Activated CD8-positive, alpha-beta memory T cell treated with anti-CD3 and anti-CD28 coated beads, Interleukin-2, amount 10 ng/mL, durations not matched to agents 7 days and 5 days (primary cell): ENCODE results near the gene HIVEP2. TPM values are rescaled to one million over a fixed set of nuclear protein-coding genes. Genes with fewer than 3 reads are reported as not detected.

Experiments
- ATAC-seq: fragments of 150-1000 bp; cut with Tn5 transposase; one replicate; pipeline ENCODE4 v1.10.0; 2021; ENCODE audit warnings: moderate library complexity
- CTCF ChIA-PET: fragments of 350-600 bp; sonication (Branson Sonifier 250); formaldehyde crosslinking; loops from one replicate; lab custom pipeline; 2021; ENCODE audit warnings: antibody characterized with exemption; lab: Charles Lee
- DNase-seq: peaks from one replicate; pipeline ENCODE4 v3.0.0-alpha.2; 2020
- H3K27ac Mint-ChIP-seq: one replicate; pipeline ENCODE4 v1.8.0; 2021; ENCODE audit warnings: mild to moderate bottlenecking, mixed read lengths
- H3K27me3 Mint-ChIP-seq: one replicate; pipeline ENCODE4 v1.8.0; 2021; ENCODE audit warnings: mixed read lengths
- H3K36me3 Mint-ChIP-seq: one replicate; pipeline ENCODE4 v1.8.0; 2021; ENCODE audit warnings: mild to moderate bottlenecking, mixed read lengths
- H3K4me1 Mint-ChIP-seq: one replicate; pipeline ENCODE4 v1.8.0; 2021; ENCODE audit warnings: mixed read lengths
- H3K4me3 Mint-ChIP-seq: one replicate; pipeline ENCODE4 v1.8.0; 2021; ENCODE audit warnings: mild to moderate bottlenecking, moderate library complexity, mixed read lengths
- H3K9me3 Mint-ChIP-seq: one replicate; pipeline ENCODE4 v1.8.0; 2022; ENCODE audit warnings: low read depth, mixed read lengths
- total RNA-seq, 2 experiments: library from RNA; stranded (reverse); gene quantifications; one replicate each; pipeline ENCODE4 v1.2.3, GENCODE V29; 2021

The HIVEP2 gene
- total RNA-seq, 2 experiments from 2014 or later, result 24.1 to 28.8 TPM

DNA sequence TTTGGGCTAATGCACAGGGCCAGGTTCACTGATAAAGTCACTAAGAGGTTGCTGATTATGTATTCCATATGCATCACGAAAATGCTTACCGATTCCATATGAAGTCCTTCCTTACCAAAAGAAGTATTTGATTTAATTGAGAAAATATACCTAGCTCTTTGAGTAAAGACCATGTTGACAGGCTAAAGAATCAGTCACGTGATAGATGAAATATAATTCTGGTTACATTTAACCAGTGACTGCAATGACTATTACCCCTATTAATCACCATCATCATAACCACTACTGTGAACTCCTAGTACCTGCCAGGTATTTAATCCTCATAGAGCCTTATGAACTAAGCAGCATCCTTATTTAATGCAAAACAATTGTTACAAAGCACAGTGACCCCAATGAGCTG is 110.1 kb downstream of the HIVEP2 start:
- no peak overlapping the region for H3K27ac Mint-ChIP-seq
- ATAC-seq (no peak), DNase-seq (no peak)
- CTCF ChIA-PET, result interaction anchor here (1.4 kb wide), 1 partner anchor 12 kb away, joined by 3 read pairs; no protein-coding TSS in a partner anchor
- no peaks in the 10 kb centered on the region for H3K27me3 Mint-ChIP-seq
- no peak overlapping the region for H3K4me3 Mint-ChIP-seq
- peaks cover 49% of the 10 kb centered on the region for H3K4me1 Mint-ChIP-seq
- no peaks in the 10 kb centered on the region for H3K9me3 Mint-ChIP-seq
- H3K36me3 Mint-ChIP-seq, result peaks cover 27% of the 10 kb centered on the region

DNA sequence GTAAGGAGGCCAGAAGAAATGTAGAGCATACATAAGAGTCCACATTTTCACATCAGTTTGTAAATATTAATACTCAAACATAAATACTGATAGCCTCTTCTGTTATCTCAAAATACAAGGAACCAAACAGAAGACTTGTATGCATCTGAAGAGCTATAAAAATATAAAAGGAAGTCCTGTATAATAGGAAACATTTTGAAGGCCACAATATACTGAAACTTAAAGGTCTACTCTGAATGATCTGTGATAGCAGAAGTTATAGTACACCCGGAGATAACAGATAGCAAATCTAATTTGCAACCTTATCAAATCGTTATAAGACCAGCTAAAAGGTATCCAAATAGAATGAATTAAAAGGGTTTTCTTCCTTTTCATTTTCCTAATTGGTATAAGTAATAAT is 111.2 kb downstream of the HIVEP2 start:
- Mint-ChIP-seq H3K4me1 (peaks cover 39% of the 10 kb centered on the region), H3K27ac (no peak overlapping the region), H3K36me3 (peaks cover 32% of the 10 kb centered on the region), H3K27me3 (no peaks in the 10 kb centered on the region), H3K9me3 (no peaks in the 10 kb centered on the region), H3K4me3 (no peak overlapping the region)
- no peak for DNase-seq
- CTCF ChIA-PET, result interaction anchor here (1.4 kb wide), 1 partner anchor 11 kb away, joined by 3 read pairs; no protein-coding TSS in a partner anchor
- ATAC-seq, result no peak

DNA sequence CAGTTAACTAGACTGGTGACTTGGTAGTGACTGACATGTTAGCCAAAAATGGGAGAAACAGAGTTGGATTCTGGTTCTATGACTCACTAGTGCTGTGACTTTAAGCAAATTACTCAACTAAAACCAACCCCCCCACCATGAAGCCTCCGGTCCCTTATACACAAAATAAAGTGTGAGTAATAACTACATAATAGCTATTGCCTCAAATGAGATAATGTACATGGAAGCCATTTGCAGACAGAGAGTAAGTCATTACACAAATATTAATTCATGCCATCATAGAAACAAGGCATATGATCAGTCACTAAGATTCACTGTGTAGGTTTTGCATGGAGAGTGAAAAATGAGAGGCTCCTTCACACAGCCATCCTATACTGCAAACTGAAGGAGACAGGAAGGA is 111.9 kb downstream of the HIVEP2 start:
- Mint-ChIP-seq H3K36me3 (peaks cover 33% of the 10 kb centered on the region), H3K27ac (no peak overlapping the region), H3K27me3 (no peaks in the 10 kb centered on the region), H3K9me3 (no peaks in the 10 kb centered on the region), H3K4me3 (no peak overlapping the region), H3K4me1 (peaks cover 32% of the 10 kb centered on the region)
- CTCF ChIA-PET, result no interaction called here
- ATAC-seq, result peak; percentile 47
- no peak for DNase-seq

DNA sequence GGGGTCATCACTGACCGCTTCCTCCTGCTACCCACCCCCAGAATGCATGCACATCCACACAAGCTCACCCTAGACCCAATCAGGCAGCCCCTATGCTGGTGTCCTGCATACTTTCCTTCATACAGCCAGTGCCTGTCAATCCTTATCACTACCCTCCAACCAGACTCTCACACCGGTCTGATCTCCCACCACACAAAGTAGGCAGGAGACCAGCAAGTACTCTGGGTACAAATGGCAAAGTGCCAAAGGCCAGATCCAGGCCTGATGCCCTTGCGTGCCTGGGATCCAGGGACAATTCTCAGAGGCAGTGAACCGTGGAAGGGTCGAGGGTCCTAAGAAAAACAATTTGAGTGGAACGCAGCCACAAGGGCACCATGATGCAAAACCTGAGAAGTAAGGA is 114.2 kb downstream of the HIVEP2 start:
- peaks cover 32% of the 10 kb centered on the region for H3K36me3 Mint-ChIP-seq
- DNase-seq (no peak), ATAC-seq (no peak)
- H3K27me3 Mint-ChIP-seq, result no peaks in the 10 kb centered on the region
- H3K27ac Mint-ChIP-seq, result no peak overlapping the region
- H3K9me3 Mint-ChIP-seq, result no peaks in the 10 kb centered on the region
- CTCF ChIA-PET, result no interaction called here
- H3K4me1 Mint-ChIP-seq, result peaks cover 23% of the 10 kb centered on the region
- no peak overlapping the region for H3K4me3 Mint-ChIP-seq

DNA sequence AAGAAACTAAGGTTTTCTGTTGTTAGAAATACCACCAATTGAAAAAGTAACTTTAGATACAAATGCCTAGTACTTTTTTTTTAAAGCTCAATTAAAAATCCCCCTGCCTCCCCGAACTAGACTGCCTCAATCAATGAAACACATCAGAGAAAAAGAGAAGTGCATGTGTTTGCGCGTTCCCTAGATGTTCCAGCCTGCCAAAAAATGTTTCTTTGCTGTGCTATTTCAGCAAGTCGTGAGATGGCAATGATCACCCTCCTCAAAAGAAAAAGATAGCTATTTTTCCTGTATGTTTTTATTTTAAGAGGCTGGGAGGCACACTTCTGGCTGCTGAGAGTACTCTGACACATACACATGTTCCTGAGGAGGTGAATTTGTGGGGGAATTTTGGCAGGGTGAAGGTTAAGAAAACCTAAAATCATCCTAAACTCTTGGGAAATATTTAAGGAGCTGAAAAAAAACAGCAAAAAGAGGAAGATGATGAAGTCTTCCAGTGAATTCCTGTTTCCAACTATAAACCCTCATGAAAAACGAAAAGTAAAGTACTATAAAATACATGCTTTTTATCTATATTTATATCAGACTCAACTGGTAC is 114.8 kb downstream of the HIVEP2 start:
- Mint-ChIP-seq H3K27ac (peak overlapping the region; percentile 52), H3K27me3 (no peaks in the 10 kb centered on the region), H3K36me3 (peaks cover 28% of the 10 kb centered on the region), H3K9me3 (no peaks in the 10 kb centered on the region), H3K4me1 (peaks cover 24% of the 10 kb centered on the region), H3K4me3 (no peak overlapping the region)
- ATAC-seq, result no peak
- CTCF ChIA-PET, result interaction anchor here (0.8 kb wide), 1 partner anchor 9 kb away, joined by 3 read pairs; no protein-coding TSS in a partner anchor
- DNase-seq, result no peak

DNA sequence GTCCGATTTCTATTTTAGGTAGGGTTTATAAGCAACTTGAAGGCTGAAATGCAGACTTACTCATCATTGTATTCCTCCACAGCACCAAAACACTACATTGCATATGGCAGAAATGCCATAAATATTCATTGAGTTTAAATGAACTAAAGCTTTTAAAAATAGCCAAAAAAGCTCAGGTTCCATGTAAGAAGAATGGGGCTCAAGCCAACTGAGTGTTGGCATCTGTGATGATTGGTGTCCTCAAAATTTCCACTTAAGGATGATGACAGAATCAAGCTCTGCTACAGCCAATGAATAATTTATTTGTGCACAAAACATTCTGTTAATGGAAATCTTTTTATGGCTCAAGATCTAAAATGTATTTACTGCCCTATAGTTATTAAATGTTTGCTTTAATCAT is 115.4 kb downstream of the HIVEP2 start:
- DNase-seq (no peak), ATAC-seq (no peak)
- H3K27me3 Mint-ChIP-seq, result no peaks in the 10 kb centered on the region
- CTCF ChIA-PET, result interaction anchor here (0.8 kb wide), 1 partner anchor 10 kb away, joined by 3 read pairs; no protein-coding TSS in a partner anchor
- peaks cover 26% of the 10 kb centered on the region for H3K4me1 Mint-ChIP-seq
- H3K27ac Mint-ChIP-seq, result no peak overlapping the region
- H3K4me3 Mint-ChIP-seq, result no peak overlapping the region
- H3K9me3 Mint-ChIP-seq, result no peaks in the 10 kb centered on the region
- H3K36me3 Mint-ChIP-seq, result peaks cover 24% of the 10 kb centered on the region

DNA sequence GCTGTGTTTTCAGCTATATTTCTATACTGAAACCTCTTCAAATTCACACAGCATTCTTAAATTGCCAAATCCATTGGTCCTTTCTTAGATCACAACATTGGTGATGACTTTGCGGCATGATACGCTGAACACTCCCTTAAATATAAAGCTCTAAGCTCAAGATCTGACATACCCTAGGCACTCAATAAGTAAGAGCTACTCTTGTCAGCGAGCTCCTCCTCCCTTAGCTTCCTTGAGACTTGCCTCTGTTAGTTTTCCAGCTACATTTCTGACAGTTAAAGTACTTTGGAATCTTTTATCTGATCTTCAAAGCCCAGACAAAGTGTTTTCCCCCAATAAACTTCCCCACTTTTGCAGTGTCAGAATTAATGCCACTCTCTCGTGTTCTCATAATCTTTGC is 117.0 kb downstream of the HIVEP2 start:
- CTCF ChIA-PET, result interaction anchor here (2.9 kb wide), 1 partner anchor 11 kb away, joined by 13 read pairs; no protein-coding TSS in a partner anchor
- DNase-seq, result no peak
- peaks cover 25% of the 10 kb centered on the region for H3K4me1 Mint-ChIP-seq
- no peak overlapping the region for H3K27ac Mint-ChIP-seq
- no peak overlapping the region for H3K4me3 Mint-ChIP-seq
- no peaks in the 10 kb centered on the region for H3K27me3 Mint-ChIP-seq
- H3K36me3 Mint-ChIP-seq, result peaks cover 27% of the 10 kb centered on the region
- no peaks in the 10 kb centered on the region for H3K9me3 Mint-ChIP-seq
- ATAC-seq, result no peak

DNA sequence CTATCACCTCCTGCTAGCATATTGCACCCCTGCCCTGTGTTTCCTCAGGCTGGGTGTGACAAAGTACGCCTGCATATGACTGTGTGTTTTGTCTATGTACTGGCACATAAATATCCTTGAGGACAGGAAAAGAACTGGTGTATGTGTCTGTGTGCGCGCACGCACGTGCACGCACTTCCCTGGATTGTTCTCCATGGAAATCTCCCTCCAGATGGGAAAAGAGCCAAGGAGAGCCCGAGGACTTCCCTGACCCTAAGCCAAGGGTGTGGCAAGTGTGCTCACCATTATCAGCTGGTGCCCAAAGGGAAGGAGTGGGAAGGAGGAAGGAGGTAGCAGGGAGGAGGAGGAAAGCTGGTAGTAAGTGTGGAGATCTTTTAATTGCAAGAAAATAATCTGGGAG is 117.6 kb downstream of the HIVEP2 start:
- no peaks in the 10 kb centered on the region for H3K27me3 Mint-ChIP-seq
- H3K4me1 Mint-ChIP-seq, result peaks cover 25% of the 10 kb centered on the region
- no peak overlapping the region for H3K4me3 Mint-ChIP-seq
- DNase-seq (no peak), ATAC-seq (no peak)
- CTCF ChIA-PET, result interaction anchor here (2.9 kb wide), 1 partner anchor 12 kb away, joined by 13 read pairs; no protein-coding TSS in a partner anchor
- no peaks in the 10 kb centered on the region for H3K9me3 Mint-ChIP-seq
- H3K27ac Mint-ChIP-seq, result no peak overlapping the region
- H3K36me3 Mint-ChIP-seq, result peaks cover 32% of the 10 kb centered on the region

DNA sequence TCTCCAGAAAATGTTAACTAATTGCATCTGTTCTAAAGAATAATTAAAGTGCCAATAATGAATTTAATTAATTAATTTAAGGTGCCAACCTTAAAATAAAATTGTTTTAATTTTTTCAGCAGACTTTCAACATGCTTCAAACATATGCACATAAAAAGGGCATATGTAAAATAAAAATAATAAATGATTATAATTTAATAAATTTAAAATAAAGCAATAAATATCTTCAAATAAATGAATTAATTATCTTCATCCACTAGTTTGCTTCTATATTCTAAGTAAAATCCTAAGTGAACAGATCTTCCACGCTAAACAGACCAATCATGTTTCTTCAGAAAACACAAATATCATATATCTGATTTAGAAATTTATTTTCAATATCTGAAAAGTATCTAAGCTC is 119.2 kb downstream of the HIVEP2 start:
- Mint-ChIP-seq H3K9me3 (no peaks in the 10 kb centered on the region), H3K4me1 (peaks cover 39% of the 10 kb centered on the region), H3K27ac (no peak overlapping the region), H3K27me3 (no peaks in the 10 kb centered on the region), H3K36me3 (peaks cover 34% of the 10 kb centered on the region), H3K4me3 (no peak overlapping the region)
- DNase-seq (no peak), ATAC-seq (no peak)
- CTCF ChIA-PET, result interaction anchor here (1.0 kb wide), 1 partner anchor 20 kb away, joined by 3 read pairs; no protein-coding TSS in a partner anchor

DNA sequence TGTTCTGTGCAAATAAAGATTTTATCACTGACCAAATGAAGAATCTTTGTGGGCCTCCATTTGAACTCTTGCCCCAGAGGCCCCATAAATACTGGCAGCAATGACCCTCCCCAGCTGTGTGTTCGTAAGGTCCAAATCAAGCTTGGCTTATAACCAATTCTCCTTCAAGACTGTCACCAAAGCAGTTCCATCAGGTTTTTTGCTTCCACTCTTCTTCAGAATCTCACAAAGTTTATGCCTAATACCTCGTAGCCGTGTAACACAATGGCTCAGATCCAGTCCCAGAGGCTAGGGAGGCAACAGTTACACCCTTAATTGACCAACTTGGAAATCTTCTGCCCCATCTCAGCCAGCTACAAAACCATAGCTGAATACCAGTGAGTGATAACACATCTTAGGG is 120.5 kb downstream of the HIVEP2 start:
- H3K36me3 Mint-ChIP-seq, result peaks cover 27% of the 10 kb centered on the region
- H3K4me3 Mint-ChIP-seq, result no peak overlapping the region
- no peak overlapping the region for H3K27ac Mint-ChIP-seq
- H3K9me3 Mint-ChIP-seq, result no peaks in the 10 kb centered on the region
- no peaks in the 10 kb centered on the region for H3K27me3 Mint-ChIP-seq
- peaks cover 51% of the 10 kb centered on the region for H3K4me1 Mint-ChIP-seq
- DNase-seq, result no peak
- no peak for ATAC-seq
- CTCF ChIA-PET, result interaction anchor here (0.7 to 2.2 kb wide), 6 partner anchors 9 to 60 kb away, joined by 3 to 5 read pairs (median 3); no protein-coding TSS in a partner anchor

DNA sequence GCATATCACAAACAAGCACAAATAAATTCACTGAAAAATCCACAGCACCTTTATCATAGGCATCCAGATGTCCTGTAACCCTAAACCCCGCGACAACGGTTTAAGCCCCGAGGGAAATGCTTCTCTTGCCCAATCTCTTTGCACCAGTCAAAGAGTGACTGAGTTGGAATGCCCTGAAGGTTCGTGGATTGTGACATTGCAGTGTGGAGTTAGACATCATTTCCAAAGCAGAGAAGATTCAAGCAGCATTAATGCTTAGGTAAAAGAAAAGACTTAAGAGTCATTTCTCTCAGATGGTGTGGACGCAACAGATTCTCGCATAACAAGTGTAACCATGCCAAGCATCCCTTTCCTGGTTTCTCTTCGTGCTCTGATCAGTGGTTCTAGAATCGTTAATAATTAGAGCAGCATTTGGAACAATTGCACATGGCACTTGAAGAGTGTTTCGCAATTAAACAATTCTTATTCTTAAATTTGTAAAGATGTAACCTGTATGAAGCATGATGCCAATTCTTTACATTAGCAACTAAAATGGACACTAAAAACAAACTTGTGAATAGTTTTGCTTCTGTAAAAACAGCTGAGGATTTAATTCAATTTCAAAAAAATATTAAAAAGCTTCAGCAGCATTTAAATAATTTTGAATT is 121.6 kb downstream of the HIVEP2 start:
- Mint-ChIP-seq H3K9me3 (no peaks in the 10 kb centered on the region), H3K27ac (peak overlapping the region; percentile 78), H3K27me3 (no peaks in the 10 kb centered on the region), H3K36me3 (peaks cover 20% of the 10 kb centered on the region), H3K4me3 (no peak overlapping the region), H3K4me1 (peaks cover 55% of the 10 kb centered on the region)
- CTCF ChIA-PET, result interaction anchor here (0.6 to 2.2 kb wide), 7 partner anchors 11 to 61 kb away, joined by 3 to 5 read pairs (median 3); no protein-coding TSS in a partner anchor
- DNase-seq, result no peak
- ATAC-seq, result no peak

DNA sequence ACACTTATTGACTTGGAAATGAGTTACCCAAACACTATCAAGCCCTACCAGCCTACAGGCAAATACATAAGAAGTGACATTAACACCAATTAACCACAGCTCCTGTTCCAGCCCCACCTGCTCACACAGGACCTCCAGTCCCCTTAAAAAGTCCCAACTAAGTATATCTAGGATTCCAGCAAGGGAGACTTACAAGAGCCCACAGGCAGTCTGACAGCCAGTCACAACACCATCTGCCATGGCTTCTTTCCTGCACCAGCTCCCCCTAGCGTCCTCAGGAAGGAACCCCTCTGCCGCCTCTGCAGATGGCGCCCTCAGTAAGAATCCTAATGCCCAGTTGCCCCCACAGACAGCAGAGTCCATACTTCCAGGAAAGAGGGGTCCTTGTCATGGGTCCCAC is 122.1 kb downstream of the HIVEP2 start:
- H3K27ac Mint-ChIP-seq, result peak overlapping the region; percentile 78
- CTCF ChIA-PET, result interaction anchor here (0.6 to 2.2 kb wide), 5 partner anchors 12 to 43 kb away, joined by 3 to 5 read pairs (median 3); no protein-coding TSS in a partner anchor
- no peaks in the 10 kb centered on the region for H3K9me3 Mint-ChIP-seq
- H3K27me3 Mint-ChIP-seq, result no peaks in the 10 kb centered on the region
- DNase-seq (no peak), ATAC-seq (no peak)
- H3K4me1 Mint-ChIP-seq, result peaks cover 55% of the 10 kb centered on the region
- H3K36me3 Mint-ChIP-seq, result peaks cover 20% of the 10 kb centered on the region
- H3K4me3 Mint-ChIP-seq, result no peak overlapping the region

DNA sequence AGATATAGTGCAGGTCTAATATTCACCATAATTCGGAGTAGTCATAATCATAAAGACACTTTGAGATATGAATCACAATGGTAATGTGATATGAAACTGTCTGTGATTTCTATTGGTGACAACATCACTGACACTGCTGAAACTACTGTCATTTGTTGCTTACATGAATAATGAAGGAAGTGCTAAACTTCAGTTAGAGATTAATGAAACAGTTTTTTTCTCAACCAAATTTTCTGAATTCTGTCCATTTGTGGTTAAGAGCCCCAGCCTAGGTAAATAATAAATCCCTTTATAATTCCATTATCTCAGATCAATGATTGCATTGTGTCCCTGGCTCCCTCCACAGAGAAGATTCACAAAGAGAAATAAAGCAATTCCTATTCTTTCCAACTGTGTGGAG is 122.6 kb downstream of the HIVEP2 start:
- ATAC-seq, result peak; percentile 28
- no peak overlapping the region for H3K4me3 Mint-ChIP-seq
- no peaks in the 10 kb centered on the region for H3K27me3 Mint-ChIP-seq

More for the DNA sequence above, 122.6 kb downstream of the HIVEP2 start:
- no peaks in the 10 kb centered on the region for H3K9me3 Mint-ChIP-seq
- H3K27ac Mint-ChIP-seq, result peak overlapping the region; percentile 78
- H3K4me1 Mint-ChIP-seq, result peaks cover 57% of the 10 kb centered on the region
- H3K36me3 Mint-ChIP-seq, result peaks cover 23% of the 10 kb centered on the region
- CTCF ChIA-PET, result interaction anchor here (0.6 to 2.2 kb wide), 5 partner anchors 12 to 42 kb away, joined by 3 to 5 read pairs (median 3); no protein-coding TSS in a partner anchor
- DNase-seq, result no peak
